Esophagus muscularis mucosa (tissue), 4 donors: ENCODE measurements around the gene PNPLA3. TPM values are rescaled to one million over a fixed set of nuclear protein-coding genes. Genes with fewer than 3 reads are reported as not detected.
A peak's percentile ranks its signal among the peaks of the same experiment; 100 is the strongest.

Experiments
- DNase-seq: peaks from one replicate; pipeline ENCODE4 v3.0.0-alpha.2; 2017; ENCODE audit errors: extremely low spot score
- H3K27ac ChIP-seq, 4 donors: fragments of 200-600 bp; sonication (generic); replicated peaks in 1 of 4; 1 replicate in 3 of 4; 2 replicates in 1 of 4; pipeline ENCODE4 v1.5.1; 2016 to 2019; ENCODE audit warnings: mild to moderate bottlenecking in 1 of 4
- H3K27me3 ChIP-seq, 4 donors: fragments of 200-600 bp; sonication (generic); one replicate each; pipeline versions ENCODE4 v1.5.1 to v1.6.0; 2016 to 2019
- H3K36me3 ChIP-seq, 4 donors: fragments of 200-600 bp; sonication (generic); one replicate each; pipeline ENCODE4 v1.5.1; 2016 to 2019
- H3K4me1 ChIP-seq, 4 donors: fragments of 200-600 bp; sonication (generic); one replicate each; pipeline ENCODE4 v1.5.1; 2016 to 2019
- H3K4me3 ChIP-seq, 4 donors: fragments of 200-600 bp; sonication (generic); 1 replicate in 2 of 4; 2 replicates in 2 of 4; pipeline ENCODE4 v1.5.1; 2016 to 2019; ENCODE audit warnings: mild to moderate bottlenecking in 4 of 4, moderate library complexity in 1 of 4
- H3K9me3 ChIP-seq, 4 donors: fragments of 200-600 bp; sonication (generic); 1 replicate in 3 of 4; 2 replicates in 1 of 4; pipeline ENCODE4 v1.5.1; 2016 to 2019
- CTCF ChIP-seq, 3 experiments: fragments of 200-600 bp in 2 of 3; fragments of 450-650 bp in 1 of 3; sonication (generic) in 2 of 3; IDR thresholded peaks; one replicate each; pipeline ENCODE4 v1.5.1; 2017 to 2019; ENCODE audit warnings: antibody characterized with exemption in 3 of 3, mild to moderate bottlenecking in 2 of 3, moderate library complexity in 1 of 3
- EP300 ChIP-seq: sonication (generic); formaldehyde crosslinking; IDR thresholded peaks from one replicate; pipeline ENCODE4 v1.6.1; 2017; ENCODE audit warnings: antibody characterized with exemption
- POLR2A ChIP-seq: fragments of 450-650 bp; IDR thresholded peaks from one replicate; pipeline ENCODE4 v1.6.1; 2017; ENCODE audit warnings: antibody characterized with exemption, moderate library complexity, mild to moderate bottlenecking, low read depth
- POLR2AphosphoS5 ChIP-seq, 2 donors: sonication (generic); formaldehyde crosslinking; IDR thresholded peaks; one replicate each; pipeline ENCODE4 v1.6.1; 2017; ENCODE audit warnings: antibody characterized with exemption in 2 of 2
- WGBS: methylation state at CpG from one replicate; pipeline ENCODE4 v1.1.5; 2018; 5-methylcytosine and 5-hydroxymethylcytosine counted together
- intact Hi-C: fragments of 100-400 bp; cut with DNase I; formaldehyde crosslinking; loops from one replicate; pipeline ENCODE4 v1.15.1; 2023
- total RNA-seq, 4 donors: library from RNA; depleted of rRNA; stranded (reverse); fragments of >200 nt; gene quantifications; one replicate each; pipeline versions ENCODE4 v1.1.0 to v1.2.1, GENCODE V29; 2016

The PNPLA3 gene
- total RNA-seq, 4 donors from 2014 or later: 0.39 TPM; not detected in 3

- WGBS: 96% methylated on average over 19 of the region's 20 CpGs
- Histone ChIP-seq H3K27me3 (peaks cover 0 to 34% (median 0%) of the 10 kb centered on the region in 4 donors), H3K36me3 (no peaks in the 10 kb centered on the region), H3K9me3 (peaks cover 0 to 9% (median 0%) of the 10 kb centered on the region in 4 donors), H3K4me3 (no peak overlapping the region), H3K27ac (no peak overlapping the region), H3K4me1 (no peaks in the 10 kb centered on the region)
- TF ChIP-seq POLR2A (no peak), CTCF (IDR thresholded peaks at IDR 0.05) (no peak), POLR2AphosphoS5 (IDR thresholded peaks at IDR 0.05) (no peak), EP300 (no peak)
- DNase-seq: no peak
- intact Hi-C loops: no loop called here
These were observed 21.2 kb downstream of the PNPLA3 start for GRCh38 chr22:43944670-43945430.

GRCh38 chr22:43945632-43946383, 22.2 kb downstream of the PNPLA3 start:
- TF ChIP-seq CTCF (IDR thresholded peaks at IDR 0.05): peak in 2 of 3 experiments; percentile 26 to 47
- no peak for TF ChIP-seq POLR2AphosphoS5 (IDR thresholded peaks at IDR 0.05)
- Histone ChIP-seq H3K36me3 (no peaks in the 10 kb centered on the region), H3K27me3 (peaks cover 0 to 34% (median 0%) of the 10 kb centered on the region in 4 donors), H3K4me1 (no peaks in the 10 kb centered on the region), H3K9me3 (peaks cover 0 to 9% (median 0%) of the 10 kb centered on the region in 4 donors), H3K4me3 (no peak overlapping the region), H3K27ac (no peak overlapping the region)
- DNase-seq: no peak
- 100% methylated on average over 3 of the region's 12 CpGs for WGBS
- intact Hi-C loops: no loop called here

- TF ChIP-seq CTCF (IDR thresholded peaks at IDR 0.05) (no peak), POLR2AphosphoS5 (IDR thresholded peaks at IDR 0.05) (no peak), EP300 (no peak), POLR2A (no peak)
- no peak overlapping the region for H3K27ac ChIP-seq
- no peaks in the 10 kb centered on the region for H3K4me1 ChIP-seq
- peaks cover 0 to 34% (median 0%) of the 10 kb centered on the region in 4 donors for H3K27me3 ChIP-seq
- no peak for DNase-seq
- intact Hi-C loops: no loop called here
- no peaks in the 10 kb centered on the region for H3K36me3 ChIP-seq
- no peak overlapping the region for H3K4me3 ChIP-seq
- WGBS: 78% methylated on average over 7 of the region's 7 CpGs
- peaks cover 0 to 9% (median 0%) of the 10 kb centered on the region in 4 donors for H3K9me3 ChIP-seq
These were observed 22.7 kb downstream of the PNPLA3 start for GRCh38 chr22:43946384-43946667.

GRCh38 chr22:43948836-43949406, 25.3 kb downstream of the PNPLA3 start:
- no peaks in the 10 kb centered on the region for H3K36me3 ChIP-seq
- H3K4me1 ChIP-seq: peaks cover 0 to under 1% (median under 1%) of the 10 kb centered on the region in 4 donors
- H3K27ac ChIP-seq: no peak overlapping the region
- H3K9me3 ChIP-seq: no peaks in the 10 kb centered on the region
- H3K27me3 ChIP-seq: peaks cover 0 to 38% (median 0%) of the 10 kb centered on the region in 4 donors
- intact Hi-C loops: no loop called here
- no peak overlapping the region for H3K4me3 ChIP-seq
- no peak for TF ChIP-seq POLR2A
- no peak for TF ChIP-seq POLR2AphosphoS5 (IDR thresholded peaks at IDR 0.05)
- no peak for TF ChIP-seq EP300
- no peak for TF ChIP-seq CTCF (IDR thresholded peaks at IDR 0.05)
- 75% methylated on average over 12 of the region's 12 CpGs for WGBS
- no peak for DNase-seq
